Activated naive CD4-positive, alpha-beta T cell treated with anti-CD3 and anti-CD28 coated beads, Interleukin-2, amount 50 U/mL, for 16 hours (primary cell): ENCODE results near the gene KIRREL1.
"Not testable (repeated sequence)": the region's sequence is repeated elsewhere in the genome, so short reads cannot be mapped to it uniquely, and the experiment has no call there.

Experiments used
- DNase-seq: peaks from one replicate; pipeline ENCODE4 v3.0.0-alpha.2; 2020

The KIRREL1 gene

DNA sequence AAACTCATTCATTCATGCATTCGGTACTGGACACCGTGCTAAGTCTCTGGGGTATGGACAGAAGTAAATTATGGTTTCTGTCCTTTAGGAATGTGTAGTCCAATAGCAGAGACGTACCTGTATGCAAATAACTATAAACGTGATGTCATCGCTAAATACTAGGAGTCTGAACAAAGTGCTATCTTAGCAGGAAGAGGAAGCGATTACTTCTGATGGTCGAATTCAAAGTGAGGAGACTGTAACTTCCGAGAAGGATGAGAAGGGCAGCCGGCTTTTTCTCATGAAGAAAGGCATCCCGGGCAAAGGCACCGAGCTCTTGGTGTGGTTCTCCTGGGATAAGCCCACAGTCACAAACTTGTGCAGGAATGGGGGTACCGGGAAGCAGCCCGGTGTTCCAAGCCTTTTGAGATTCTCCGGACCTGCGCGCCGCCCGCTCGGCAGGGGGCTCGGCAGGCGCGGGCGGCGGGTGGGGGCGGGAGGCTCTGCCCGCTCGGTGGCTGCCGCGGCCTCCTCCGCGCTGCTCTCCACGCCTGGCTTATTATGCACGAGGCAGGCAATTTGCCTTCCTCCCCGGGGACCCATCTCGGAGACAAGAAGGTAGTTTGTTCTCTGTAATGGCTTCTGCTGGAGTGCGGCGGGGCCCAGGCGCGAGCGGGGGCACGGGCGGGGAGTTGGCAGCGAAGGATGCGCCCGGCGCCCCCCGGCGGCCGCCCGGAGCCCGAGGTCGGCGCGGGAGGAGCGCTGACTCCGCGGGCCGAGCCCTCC is 119.7 kb downstream of the KIRREL1 start:
- peak; percentile 50 for DNase-seq

DNA sequence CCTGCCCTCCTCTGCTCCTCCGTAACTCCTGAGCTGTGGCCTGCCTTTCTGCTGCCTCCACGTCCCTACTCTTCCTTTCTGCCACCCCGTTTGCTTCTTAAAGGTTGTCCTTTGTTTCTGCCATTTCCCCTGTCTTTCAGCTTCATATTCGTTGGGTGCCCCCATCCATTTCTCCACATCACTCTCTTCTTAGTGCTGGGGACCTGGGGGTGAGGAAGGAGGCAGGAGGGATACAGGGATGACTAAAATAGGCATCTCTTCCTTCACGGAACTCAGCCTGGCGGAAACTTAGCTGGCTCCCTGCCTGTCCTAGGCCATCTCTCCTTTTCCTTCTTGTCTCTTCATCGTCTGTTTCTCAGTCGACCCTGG is 120.3 kb downstream of the KIRREL1 start:
- DNase-seq = no peak

DNA sequence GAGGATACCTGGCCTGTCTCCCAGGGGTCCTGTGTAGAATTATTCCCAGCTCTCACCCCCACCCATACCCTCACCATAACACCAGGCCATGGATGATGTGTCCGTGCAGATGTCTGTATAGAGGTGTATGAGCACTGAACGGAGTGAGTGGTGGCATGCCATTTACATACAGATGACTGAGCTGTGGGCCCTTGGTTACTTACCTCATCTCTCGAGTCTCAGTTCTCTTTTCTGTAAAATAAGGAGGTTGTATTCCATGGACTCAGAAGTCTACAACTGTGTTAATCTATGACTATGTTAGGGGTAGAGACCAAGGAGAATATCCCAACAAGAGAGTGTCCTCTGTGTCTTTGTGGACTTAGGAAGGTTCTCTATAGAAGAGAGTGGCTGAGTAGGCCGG is 121.7 kb downstream of the KIRREL1 start:
- DNase-seq = no peak

DNA sequence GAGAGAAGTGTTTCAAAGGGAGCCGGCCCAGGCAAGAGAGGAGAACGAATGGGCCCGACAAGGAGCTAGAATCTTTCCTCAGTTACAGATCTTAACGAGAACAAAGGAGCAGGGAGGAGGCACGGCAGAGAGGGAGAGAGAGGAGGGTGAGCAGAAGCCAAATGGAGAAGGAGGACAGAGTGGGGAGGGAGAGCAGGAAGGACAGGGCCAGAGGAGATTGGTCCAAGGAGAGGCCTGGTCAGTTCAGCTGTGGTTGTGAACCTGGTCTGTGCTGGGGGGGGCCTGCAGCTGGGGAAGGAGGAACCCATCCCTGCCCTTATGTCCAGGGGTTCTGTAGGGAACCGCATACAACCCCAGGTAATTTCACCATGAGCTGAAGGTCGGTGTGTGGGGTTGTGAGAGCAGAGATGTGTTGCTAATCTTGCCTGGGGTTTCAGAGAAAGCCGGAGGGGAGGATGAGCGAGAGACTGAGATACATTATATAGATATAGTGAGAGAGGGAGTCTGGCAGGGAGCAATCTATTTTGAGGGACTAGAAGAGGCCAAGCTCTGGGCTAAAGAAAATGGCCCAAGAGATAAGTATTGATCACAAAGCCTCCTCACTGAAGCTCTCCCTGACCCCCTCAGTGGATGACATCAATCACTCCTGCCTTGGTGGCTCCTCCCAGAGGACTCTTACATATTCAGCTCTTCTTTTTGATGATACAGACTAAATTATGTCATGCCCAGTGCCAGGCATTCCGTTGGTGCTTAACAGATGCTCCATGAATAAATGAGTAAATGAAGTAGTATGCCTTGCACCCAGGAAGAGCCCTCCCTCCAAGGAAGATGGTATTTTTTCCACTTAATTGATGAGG is 123.1 kb downstream of the KIRREL1 start:
- DNase-seq = no peak

DNA sequence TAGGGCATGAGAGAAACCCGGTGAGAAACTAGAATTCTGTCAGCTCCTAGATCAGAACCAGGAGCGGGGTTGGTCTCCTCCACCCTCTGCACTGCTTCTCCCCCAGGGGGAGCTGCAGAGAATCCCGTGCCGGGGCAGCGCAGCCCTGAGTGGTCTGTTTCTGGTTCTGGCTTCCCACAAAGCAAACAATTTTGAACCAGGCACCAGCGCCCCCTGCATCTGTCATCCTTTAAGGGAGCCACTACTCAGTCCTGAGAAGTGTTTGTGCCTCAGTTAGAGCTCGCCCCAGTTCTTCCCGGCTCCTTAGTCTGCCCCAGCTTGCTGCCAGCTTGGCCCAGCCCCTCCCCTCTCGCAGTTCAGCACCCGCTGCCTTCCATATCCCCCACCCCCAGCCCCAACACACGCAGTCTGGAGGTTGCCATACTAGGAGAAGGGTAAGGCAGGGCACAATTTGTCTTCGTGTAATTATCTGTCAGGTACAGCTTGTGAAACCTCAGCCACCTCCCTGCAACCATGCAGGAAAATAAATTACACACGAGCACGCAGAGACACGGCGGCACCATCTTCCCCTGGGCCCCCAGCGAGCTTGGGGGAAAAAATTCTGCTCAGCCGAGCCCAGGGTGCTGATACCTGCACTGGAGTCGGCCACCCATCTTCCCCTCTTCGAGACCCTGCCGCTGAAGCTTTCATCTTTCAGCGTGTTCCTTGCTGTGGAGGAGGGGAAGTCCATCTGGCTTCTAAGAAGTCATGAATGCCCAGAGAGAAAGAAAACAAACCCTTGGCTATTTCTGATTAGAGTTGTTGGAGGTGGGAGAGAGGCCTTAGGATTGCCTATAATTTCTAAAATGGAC is 124.6 kb downstream of the KIRREL1 start:
- peak; percentile 45 for DNase-seq

DNA sequence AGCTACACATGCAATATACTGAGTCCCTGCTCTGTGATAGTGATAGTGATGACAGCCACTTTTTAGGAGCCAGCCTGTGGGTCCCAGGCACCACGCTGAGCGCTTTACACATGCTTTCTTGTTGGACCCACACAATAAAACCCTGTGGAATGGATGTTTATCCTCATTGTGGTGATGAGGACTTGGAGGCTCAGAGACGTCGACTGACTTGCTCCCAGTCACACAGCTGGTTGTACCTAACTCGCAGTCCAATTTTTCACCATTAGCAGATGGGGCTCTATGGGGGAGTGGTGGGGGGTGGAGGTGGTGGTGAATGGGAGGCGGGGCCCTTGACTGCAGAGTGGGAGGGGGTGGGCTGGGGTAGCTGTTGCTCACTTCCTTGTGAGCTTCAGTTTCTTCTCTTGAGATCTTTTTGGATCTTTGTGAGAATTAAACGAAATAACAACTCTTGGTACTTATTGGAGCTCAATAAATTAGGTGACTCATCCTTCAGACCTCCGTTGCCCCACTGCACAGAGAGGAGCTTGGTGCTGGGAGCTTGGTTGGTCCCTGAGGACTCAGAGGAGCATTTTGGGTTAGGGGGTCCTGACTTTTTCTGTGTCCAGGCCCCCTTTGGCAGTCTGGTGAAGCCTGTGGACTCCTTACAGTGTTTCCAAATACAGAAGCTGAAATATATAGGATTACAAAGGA is 125.4 kb downstream of the KIRREL1 start:
- DNase-seq = no peak

DNA sequence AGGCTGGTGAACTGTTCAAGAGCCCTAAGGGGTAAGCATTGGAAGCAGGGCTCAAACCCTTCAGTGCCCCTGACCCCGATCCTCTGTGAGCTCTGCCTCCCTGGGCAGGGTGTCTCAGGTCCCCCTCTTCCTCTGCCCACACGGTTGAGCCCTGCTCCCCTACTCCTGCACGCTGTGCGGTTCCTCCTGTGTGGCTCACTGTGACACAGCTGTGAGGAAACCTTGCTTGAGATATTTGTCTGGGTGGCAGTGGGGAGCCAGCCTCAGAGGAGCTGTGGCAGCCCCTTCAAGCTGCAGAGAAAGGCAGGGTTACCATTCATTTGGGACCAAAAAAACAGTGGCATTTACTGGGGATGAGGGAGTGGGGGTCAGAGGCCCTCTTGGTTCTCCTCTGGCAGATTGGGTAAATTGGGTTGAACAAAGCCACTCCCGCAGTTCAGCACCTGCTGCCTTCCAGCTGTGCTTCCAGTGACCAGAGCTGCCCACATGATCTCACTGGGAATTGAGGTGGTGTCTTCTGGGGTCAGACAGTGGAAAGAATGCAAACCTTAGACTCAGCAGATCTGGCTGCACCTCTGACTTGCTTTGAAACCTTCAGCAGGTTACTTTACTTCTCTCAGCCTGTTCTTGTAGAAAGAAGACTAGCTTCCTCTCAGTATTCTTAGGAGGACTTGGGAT is 126.7 kb downstream of the KIRREL1 start:
- no peak for DNase-seq

DNA sequence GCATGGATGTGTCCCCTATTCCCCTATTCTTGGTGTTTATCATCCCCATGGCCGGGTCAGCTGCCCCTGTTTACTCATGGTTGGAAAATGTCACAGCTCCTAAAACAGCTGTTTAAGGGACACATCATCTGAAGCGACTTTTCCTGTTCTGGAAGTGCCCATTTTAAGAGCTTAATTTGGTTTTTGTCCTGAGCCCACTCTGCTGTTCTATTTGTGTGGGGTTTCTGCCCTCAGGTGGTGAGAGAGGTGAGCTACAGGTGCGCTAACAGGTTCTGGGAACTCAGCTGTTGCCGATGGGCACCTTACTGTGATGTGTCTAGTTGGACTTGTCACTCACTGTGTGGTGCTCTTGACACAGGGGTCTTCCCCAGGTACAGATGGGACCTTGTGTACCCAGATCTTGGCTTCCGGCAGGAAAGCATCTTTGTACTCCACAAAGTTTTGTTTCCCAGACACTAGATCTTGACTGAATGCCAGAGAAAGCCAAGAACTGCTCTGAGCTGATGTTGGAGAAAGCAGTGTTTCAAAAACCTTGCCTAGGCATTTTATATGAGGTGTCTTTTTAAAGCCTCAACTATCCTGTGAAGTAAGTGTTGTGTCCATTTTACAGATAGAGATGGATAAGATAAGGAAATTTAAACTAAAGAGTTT is 128.3 kb downstream of the KIRREL1 start:
- DNase-seq = no peak

DNA sequence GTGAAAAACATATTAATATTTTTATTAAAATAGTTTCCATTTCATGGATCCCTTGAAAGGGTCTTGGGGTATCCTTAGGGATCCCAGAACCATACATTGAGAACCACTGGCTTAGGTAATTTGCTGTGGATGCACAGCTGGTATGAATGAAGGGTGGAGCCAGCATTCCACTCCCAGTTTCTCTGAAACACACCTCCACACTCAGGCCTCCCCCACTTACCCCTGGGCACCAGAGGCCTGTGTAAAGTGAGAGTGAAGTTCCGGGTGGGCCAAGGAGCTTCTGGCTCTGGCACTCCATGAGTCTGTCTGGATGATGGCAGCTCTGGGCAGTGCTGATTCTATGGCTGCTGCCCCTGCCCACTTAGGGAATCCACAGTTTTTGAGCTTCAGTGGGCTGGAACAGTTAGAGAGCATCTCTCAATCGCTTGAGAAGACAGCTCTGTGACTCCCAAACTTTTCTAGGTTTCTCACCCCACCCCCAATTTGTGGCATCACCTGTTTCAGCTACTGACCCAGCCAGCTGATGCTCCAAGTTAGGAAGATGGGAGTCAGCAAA is 129.5 kb downstream of the KIRREL1 start:
- DNase-seq = no peak

DNA sequence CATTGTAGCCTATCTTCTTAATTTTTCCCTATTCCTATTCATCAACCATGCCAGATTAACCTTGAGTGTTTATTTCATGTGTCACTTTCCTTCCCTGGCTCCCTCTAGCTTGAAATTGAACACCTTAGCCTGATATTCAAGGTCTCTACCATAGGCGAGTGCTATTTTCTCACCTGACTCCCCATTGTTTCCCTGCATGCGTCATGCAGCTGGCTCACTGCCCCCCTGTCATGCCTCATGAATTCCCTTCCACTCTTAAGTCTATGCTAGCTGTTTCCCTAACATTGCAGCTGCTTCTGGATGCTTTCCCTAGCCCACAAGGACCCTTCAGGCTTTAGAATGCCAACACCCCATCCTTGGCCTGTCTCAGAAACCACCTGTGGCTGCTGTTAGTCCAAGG is 130.6 kb downstream of the KIRREL1 start:
- DNase-seq = no peak

DNA sequence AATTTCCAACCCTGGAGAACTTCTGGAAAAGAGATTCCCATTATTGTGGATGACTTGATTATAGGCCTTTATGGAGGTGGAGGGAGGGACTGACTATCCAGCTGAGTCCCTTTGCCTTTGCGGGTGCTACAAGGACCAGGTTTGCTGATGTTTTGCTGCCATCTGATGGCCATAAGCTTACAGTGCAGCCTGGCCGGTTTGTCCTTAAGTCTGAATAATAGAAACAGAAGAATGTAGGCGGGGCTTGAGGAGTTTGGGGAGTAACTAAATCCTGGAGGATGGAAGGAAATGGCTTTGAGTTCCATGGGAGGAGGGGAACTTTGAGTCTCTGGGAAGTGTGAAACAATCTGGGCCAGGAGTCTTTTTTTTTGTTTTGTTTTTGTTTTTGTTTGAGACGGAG is 131.6 kb downstream of the KIRREL1 start:
- DNase-seq = peak; percentile 68

DNA sequence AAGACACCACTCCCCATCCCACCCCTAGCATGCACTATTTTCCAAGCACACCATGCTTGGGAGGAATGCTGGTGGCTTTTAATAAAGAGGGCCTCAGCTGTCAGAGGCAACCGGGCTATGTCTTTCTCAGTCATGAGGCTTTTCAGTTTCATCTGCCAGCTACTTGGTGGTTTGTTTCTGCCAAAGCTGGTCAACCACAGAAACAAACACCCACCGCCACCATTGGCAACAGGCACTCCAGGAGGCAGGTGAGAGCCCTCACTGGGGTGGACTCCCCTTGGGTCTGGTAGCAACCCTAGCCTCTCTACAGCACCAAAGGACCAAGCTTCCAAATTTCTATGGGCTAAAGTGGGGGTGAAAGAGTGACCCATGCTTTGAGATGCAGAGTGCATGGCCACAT is 133.0 kb downstream of the KIRREL1 start:
- no peak for DNase-seq

DNA sequence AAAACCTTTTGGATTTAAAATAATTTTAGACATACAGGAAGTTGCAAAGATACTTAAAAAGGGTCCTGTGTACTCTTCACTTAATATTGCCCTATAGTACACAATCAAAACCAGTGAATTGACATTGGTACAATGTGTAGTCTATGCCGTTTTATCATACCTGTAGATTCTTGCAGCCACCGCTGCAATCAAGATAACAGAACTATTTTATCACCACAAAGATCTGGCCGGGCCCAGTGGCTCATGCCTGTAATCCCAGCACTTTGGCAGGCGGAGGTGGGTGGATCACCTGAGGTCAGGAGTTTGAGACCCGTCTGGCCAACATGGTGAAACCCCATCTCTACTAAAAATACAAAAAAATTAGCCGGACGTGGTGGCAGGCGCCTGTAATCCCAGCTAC is 135.1 kb downstream of the KIRREL1 start:
- not testable (repeated sequence) for DNase-seq

DNA sequence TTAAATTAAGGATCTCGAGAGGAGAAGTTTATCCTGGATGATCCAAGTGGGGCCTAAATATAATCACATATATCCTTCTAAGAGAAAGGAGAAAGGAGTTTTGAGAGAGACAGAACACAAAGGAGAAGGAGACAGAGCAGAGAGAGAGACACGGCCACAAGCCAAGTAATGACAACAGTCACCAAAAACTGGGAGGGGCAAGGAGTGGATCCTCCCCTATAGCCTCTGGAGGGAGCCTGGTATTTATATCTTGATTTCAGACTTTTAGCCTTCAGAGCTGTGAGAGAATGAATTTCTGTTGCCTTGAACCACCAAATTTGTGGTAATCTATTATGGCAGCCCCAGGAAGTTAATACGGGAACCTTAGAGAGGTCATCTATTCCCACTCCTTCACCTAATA is 137.8 kb downstream of the KIRREL1 start:
- DNase-seq = no peak

DNA sequence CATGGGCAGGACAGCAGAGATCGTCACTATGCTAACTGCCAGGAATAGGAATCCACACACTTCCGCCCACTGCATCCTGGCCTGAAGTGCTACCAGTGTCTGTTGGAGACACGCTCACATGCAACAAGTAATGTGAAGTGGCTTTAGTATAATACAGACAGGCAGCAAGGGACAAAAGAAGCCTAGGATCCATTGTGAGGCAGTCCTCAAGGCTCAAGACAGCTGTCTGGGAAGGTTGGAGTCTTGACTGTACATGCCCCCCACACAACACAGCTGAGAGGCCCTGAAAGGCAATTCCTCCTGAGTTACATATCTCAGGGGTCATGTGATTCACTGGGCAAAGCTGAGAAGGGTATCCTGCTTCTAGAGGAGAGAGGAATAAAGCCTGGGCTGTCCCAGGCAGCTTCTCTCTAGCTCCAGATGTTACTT is 147.3 kb downstream of the KIRREL1 start:
- no peak for DNase-seq

DNA sequence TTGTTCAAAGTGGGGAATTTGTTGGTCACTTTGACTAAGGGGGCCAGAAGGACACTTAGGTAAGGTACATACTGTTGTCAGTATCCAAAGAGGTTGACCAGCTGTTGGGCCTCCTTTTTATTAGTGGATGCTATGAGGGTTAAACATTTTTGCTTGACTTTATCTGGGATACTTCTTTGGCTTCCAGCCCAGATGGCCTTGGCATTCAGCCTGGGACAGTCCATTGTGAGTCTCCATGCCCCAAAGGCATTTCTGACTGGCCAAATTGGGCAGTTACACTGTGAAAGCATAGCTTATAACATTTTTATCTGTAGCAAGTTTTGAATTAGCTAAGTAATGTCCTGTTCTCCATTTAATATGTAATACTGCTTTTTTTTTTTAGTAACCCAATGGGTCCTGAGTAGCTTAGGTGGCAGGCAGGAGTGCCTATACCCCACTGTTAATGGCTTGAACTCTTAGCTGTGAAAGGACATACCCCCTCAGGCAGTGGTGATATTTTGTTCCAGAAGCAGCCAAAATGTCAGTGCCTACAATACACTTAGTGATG is 151.8 kb downstream of the KIRREL1 start:
- DNase-seq = no peak

DNA sequence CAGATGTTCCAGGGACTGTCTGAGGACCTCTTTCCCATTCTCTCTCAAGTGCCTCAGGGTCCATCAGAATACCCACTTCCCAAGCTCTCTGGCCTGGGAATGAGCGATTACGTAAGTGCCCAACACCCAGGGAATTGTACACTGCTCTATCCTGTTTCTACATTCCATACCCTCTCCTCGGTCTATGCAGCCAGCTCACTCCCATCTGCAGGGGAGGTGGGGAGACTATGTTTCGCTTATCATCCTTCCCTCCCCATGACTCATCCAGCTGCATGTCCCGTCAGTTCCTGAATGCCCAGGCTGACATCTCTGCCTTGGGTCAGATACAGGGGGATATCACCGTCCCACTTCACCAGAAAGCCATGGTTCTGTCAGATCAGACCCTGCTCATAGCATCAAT is 152.7 kb downstream of the KIRREL1 start:
- DNase-seq = no peak

DNA sequence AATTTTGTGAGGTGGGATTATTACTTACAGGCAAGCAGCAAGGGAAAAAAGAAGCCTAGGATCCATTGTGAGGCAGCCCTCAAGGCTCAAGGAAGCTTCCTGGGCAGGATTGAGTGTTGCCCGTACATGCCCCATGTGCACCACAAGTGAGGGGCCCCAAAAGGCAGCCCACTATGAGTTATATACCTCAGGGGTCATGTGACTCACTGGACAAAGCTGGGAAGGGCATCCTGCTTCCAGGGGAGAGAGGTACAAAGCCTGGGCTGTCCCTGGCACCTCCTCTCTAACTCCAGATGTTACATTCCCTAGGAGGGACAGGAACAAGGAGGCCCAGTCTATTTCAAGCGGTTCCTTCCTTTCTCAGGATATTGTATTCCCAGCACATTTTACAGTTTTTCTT is 153.3 kb downstream of the KIRREL1 start:
- DNase-seq = no peak

DNA sequence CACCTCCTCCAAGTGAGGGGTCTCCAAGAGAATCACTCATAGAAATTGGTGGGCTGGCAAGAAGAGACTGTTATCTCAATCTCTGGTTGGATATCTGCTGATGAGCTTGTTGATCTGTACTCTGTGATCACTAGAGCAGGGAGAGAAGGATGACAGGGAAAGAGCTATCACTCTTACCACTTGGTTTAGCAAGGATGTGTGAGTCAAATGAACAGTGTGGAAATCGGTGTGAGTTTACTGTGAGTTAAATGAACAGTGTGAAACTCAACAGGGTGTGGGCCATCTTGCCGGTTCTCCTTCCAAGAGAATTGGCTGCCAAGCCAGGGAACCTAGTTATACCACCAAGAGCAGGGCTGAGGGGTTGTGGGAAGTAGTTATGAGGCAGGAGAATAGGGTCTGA is 154.0 kb downstream of the KIRREL1 start:
- DNase-seq = no peak

DNA sequence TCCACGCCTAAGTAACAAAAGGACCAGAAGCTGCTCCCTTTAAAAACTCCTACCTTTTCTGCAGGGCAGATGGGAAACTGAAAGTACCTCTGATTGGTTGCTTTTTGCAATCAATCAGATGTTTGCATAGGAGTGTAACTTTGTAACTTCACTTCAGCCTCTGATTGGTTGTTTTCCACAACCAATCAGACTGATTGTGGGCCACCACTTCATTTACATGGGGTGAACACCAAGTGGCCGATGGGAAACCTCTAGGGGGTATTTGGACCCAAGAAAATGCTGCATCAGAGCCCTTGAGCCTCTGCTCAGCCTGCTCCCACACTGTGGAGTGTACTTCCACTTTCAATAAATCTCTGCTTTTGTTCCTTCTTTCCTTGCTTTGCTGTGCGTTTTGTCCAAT is 154.4 kb downstream of the KIRREL1 start:
- no peak for DNase-seq

DNA sequence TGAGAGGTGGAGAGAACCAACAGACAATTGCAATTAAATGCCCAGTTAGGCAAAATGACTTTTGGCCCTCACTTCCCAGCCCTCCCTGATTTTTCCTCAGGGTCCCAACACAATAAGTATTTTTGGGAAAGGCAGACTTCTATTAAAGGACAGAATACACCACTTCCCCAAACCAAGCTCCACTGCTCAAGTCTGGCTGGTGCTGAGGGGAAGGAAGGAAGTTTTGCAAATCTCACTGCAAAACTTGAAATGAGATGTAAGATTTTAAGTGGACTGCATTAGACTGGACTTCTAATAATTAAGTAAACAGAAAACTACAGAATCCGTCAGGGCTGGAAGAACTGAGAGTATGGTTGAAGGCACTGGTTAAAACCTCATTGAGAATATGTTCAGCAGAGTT is 155.0 kb downstream of the KIRREL1 start:
- DNase-seq = no peak
